K562 (cell line): ENCODE measurements around the gene NRIP2. TPM values are rescaled to one million over a fixed set of nuclear protein-coding genes. Genes with fewer than 3 reads are reported as not detected.

Experiments used
- polyA plus RNA-seq, 8 experiments: library from polyadenylated mRNA; depleted of rRNA in 4 of 8; stranded (reverse) in 5 of 8; unstranded in 3 of 8; fragments of >200 nt; fragmentation: Nextera tagmentation in 2 of 8; fragmentation: Illumina TruSeq in 1 of 8; extraction: Ambion mirVana in 2 of 8; extraction: Trizol in 1 of 8; gene quantifications; 2 replicates each; pipeline versions ENCODE4 v1.2.1 to v1.2.3, GENCODE V29; 2011 to 2014; ENCODE audit warnings: inconsistent platforms in 1 of 8, missing spikeins in 1 of 8
- total RNA-seq, 7 experiments: library from RNA; depleted of rRNA in 6 of 7; stranded (reverse); fragments of >200 nt in 6 of 7; fragmentation: Illumina TruSeq in 2 of 7; extraction: Trizol in 2 of 7; gene quantifications; 2 replicates each; pipeline versions ENCODE4 v1.2.1 to v1.2.3, GENCODE V29; 2011 to 2021; ENCODE audit warnings: low replicate concordance in 1 of 7
- TF ChIP-seq, protein P1 (sequence below), 2 experiments: fragments of 450-650 bp in 1 of 2; sonication (generic) in 1 of 2; formaldehyde crosslinking in 1 of 2; IDR thresholded peaks; 2 replicates each; pipeline versions ENCODE4 v1.7.1 to v1.9.0; 2016 to 2022; ENCODE audit warnings: inconsistent platforms in 1 of 2, mild to moderate bottlenecking in 1 of 2, missing genetic modification reagents in 1 of 2
- TF ChIP-seq, protein P2 (sequence below): fragments of 450-650 bp; IDR thresholded peaks from 2 replicates; pipeline ENCODE4 v1.6.1; 2016; ENCODE audit warnings: borderline replicate concordance

Gene NRIP2
- total and polyA plus RNA-seq, 9 of the 15 experiments (the other 6 are each of a cell fraction or from before 2014, with no cell fraction given): 0.07 to 0.10 TPM; not detected in 7

DNA sequence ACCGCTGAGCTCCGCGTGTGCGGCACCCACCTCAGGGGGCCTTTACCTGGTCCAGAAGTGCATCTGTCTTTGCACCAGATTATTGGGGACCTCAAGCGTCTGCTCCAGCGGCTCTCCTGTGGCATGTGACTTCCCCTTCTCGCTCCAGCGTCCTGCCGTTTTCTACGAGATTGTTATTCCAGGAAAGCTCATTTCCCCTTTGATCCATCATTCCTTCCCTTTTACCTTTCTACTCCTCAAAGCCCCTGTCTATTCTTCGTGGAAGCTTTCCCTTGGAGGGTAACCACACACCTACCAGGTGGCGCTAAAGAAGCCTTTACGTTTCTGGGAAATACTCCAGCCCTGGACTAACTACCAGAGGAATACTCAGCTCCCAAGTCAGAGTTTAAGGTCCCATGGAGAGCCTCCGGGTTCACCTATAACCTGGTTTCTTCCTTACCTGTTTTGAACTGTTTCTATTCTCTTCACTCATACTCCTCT is 38.6 kb downstream of the NRIP2 start (continued):
- TF ChIP-seq, protein P1, sequence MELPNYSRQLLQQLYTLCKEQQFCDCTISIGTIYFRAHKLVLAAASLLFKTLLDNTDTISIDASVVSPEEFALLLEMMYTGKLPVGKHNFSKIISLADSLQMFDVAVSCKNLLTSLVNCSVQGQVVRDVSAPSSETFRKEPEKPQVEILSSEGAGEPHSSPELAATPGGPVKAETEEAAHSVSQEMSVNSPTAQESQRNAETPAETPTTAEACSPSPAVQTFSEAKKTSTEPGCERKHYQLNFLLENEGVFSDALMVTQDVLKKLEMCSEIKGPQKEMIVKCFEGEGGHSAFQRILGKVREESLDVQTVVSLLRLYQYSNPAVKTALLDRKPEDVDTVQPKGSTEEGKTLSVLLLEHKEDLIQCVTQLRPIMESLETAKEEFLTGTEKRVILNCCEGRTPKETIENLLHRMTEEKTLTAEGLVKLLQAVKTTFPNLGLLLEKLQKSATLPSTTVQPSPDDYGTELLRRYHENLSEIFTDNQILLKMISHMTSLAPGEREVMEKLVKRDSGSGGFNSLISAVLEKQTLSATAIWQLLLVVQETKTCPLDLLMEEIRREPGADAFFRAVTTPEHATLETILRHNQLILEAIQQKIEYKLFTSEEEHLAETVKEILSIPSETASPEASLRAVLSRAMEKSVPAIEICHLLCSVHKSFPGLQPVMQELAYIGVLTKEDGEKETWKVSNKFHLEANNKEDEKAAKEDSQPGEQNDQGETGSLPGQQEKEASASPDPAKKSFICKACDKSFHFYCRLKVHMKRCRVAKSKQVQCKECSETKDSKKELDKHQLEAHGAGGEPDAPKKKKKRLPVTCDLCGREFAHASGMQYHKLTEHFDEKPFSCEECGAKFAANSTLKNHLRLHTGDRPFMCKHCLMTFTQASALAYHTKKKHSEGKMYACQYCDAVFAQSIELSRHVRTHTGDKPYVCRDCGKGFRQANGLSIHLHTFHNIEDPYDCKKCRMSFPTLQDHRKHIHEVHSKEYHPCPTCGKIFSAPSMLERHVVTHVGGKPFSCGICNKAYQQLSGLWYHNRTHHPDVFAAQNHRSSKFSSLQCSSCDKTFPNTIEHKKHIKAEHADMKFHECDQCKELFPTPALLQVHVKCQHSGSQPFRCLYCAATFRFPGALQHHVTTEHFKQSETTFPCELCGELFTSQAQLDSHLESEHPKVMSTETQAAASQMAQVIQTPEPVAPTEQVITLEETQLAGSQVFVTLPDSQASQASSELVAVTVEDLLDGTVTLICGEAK (IDR thresholded peaks at IDR 0.05): peak; percentile 20; the same call in 1 of the 2 replicates
- TF ChIP-seq, protein P1 (CRISPR knock-in tag; IDR thresholded peaks at IDR 0.05): no peak
- TF ChIP-seq, protein P2, sequence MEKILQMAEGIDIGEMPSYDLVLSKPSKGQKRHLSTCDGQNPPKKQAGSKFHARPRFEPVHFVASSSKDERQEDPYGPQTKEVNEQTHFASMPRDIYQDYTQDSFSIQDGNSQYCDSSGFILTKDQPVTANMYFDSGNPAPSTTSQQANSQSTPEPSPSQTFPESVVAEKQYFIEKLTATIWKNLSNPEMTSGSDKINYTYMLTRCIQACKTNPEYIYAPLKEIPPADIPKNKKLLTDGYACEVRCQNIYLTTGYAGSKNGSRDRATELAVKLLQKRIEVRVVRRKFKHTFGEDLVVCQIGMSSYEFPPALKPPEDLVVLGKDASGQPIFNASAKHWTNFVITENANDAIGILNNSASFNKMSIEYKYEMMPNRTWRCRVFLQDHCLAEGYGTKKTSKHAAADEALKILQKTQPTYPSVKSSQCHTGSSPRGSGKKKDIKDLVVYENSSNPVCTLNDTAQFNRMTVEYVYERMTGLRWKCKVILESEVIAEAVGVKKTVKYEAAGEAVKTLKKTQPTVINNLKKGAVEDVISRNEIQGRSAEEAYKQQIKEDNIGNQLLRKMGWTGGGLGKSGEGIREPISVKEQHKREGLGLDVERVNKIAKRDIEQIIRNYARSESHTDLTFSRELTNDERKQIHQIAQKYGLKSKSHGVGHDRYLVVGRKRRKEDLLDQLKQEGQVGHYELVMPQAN: peak; percentile 1; the same call in 1 of the 2 replicates
